WTC11 (cell line): ENCODE data around the gene STRIP1. TPM values are rescaled to one million over a fixed set of nuclear protein-coding genes. Genes with fewer than 3 reads are reported as not detected.

Source experiments
- ATAC-seq: fragments of 200-7000 bp; cut with Tn5 transposase; 2 replicates; pipeline ENCODE4 v1.10.0; 2021; ENCODE audit warnings: mild to moderate bottlenecking, moderate library complexity
- CTCF ChIA-PET: fragments of 300-600 bp; sonication (Branson Sonifier 250); formaldehyde crosslinking; loops from one replicate; lab custom pipeline; 2021; ENCODE audit warnings: antibody characterized with exemption; lab: Charles Lee
- POLR2A ChIA-PET: fragments of 350-600 bp; sonication (Branson Sonifier 250); formaldehyde crosslinking; loops from one replicate; lab custom pipeline; 2021; ENCODE audit warnings: antibody characterized with exemption; lab: Charles Lee
- DNase-seq: peaks from one replicate; pipeline ENCODE4 v3.0.0; 2021; ENCODE audit warnings: low spot score
- H3K27ac Mint-ChIP-seq: 2 replicates; pipeline ENCODE4 v1.8.0; 2021; ENCODE audit warnings: mixed read lengths
- H3K27me3 Mint-ChIP-seq: 2 replicates; pipeline ENCODE4 v1.8.0; 2021; ENCODE audit warnings: low read depth, mild to moderate bottlenecking, moderate library complexity, mixed read lengths
- H3K36me3 Mint-ChIP-seq: 2 replicates; pipeline ENCODE4 v1.8.0; 2021; ENCODE audit warnings: mixed read lengths
- H3K4me1 Mint-ChIP-seq: 2 replicates; pipeline ENCODE4 v1.8.0; 2022; ENCODE audit warnings: mixed read lengths
- H3K4me3 Mint-ChIP-seq: 2 replicates; pipeline ENCODE4 v1.8.0; 2021; ENCODE audit warnings: mild to moderate bottlenecking, moderate library complexity, mixed read lengths
- H3K9me3 Mint-ChIP-seq: 2 replicates; pipeline ENCODE4 v1.8.0; 2021; ENCODE audit warnings: mixed read lengths
- ARID4B ChIP-seq: sonication (generic); formaldehyde crosslinking; IDR thresholded peaks from 2 replicates; pipeline ENCODE4 v1.8.0; 2023; ENCODE audit warnings: missing genetic modification reagents, mild to moderate bottlenecking, borderline replicate concordance
- ELF4 ChIP-seq: sonication (generic); formaldehyde crosslinking; IDR thresholded peaks from 2 replicates; pipeline ENCODE4 v1.8.1; 2022; ENCODE audit warnings: low read depth, mild to moderate bottlenecking, moderate library complexity, missing genetic modification reagents
- FOXK1 ChIP-seq: sonication (generic); formaldehyde crosslinking; IDR thresholded peaks from 2 replicates; pipeline ENCODE4 v1.8.0; 2022; ENCODE audit warnings: mild to moderate bottlenecking, moderate library complexity, missing genetic modification reagents
- FOXP4 ChIP-seq: sonication (generic); formaldehyde crosslinking; IDR thresholded peaks from 2 replicates; pipeline ENCODE4 v1.8.0; 2022; ENCODE audit warnings: mild to moderate bottlenecking, missing genetic modification reagents
- JUN ChIP-seq: sonication (generic); formaldehyde crosslinking; IDR thresholded peaks from 2 replicates; pipeline ENCODE4 v1.8.0; 2023; ENCODE audit warnings: mild to moderate bottlenecking, missing genetic modification reagents
- NFATC4 ChIP-seq: fragments of 250-450 bp; sonication (Bioruptor Pico); IDR thresholded peaks from 2 replicates; pipeline ENCODE4 v1.9.0; 2021; ENCODE audit warnings: mild to moderate bottlenecking
- NR2C2 ChIP-seq: sonication (generic); formaldehyde crosslinking; IDR thresholded peaks from 2 replicates; pipeline ENCODE4 v1.8.0; 2022; ENCODE audit warnings: mild to moderate bottlenecking, missing genetic modification reagents
- PRDM15 ChIP-seq: sonication (generic); formaldehyde crosslinking; IDR thresholded peaks from 2 replicates; pipeline ENCODE4 v1.8.0; 2022; ENCODE audit warnings: missing genetic modification reagents
- SMAD3 ChIP-seq: sonication (generic); formaldehyde crosslinking; IDR thresholded peaks from 2 replicates; pipeline ENCODE4 v1.8.0; 2022; ENCODE audit warnings: missing genetic modification reagents, mild to moderate bottlenecking, borderline replicate concordance
- SP1 ChIP-seq: sonication (generic); formaldehyde crosslinking; conservative IDR thresholded peaks from 2 replicates; pipeline ENCODE4 v1.8.1; 2022; ENCODE audit warnings: missing genetic modification reagents
- ZMAT4 ChIP-seq: fragments of 250-450 bp; sonication (Bioruptor Pico); IDR thresholded peaks from 2 replicates; pipeline ENCODE4 v1.9.0; 2021; ENCODE audit warnings: mild to moderate bottlenecking
- ZNF219 ChIP-seq: sonication (generic); formaldehyde crosslinking; IDR thresholded peaks from 2 replicates; pipeline ENCODE4 v1.8.0; 2023; ENCODE audit warnings: missing genetic modification reagents, mild to moderate bottlenecking, borderline replicate concordance
- ZNF396 ChIP-seq: fragments of 250-450 bp; sonication (Bioruptor Pico); IDR thresholded peaks from 2 replicates; pipeline ENCODE4 v1.8.0; 2021; ENCODE audit warnings: mild to moderate bottlenecking, moderate library complexity, borderline replicate concordance
- ZNF671 ChIP-seq: fragments of 250-450 bp; sonication (Bioruptor Pico); IDR thresholded peaks from 2 replicates; pipeline ENCODE4 v1.8.0; 2021; ENCODE audit warnings: mild to moderate bottlenecking
- total RNA-seq: library from RNA; stranded (reverse); gene quantifications from 3 replicates; pipeline ENCODE4 v1.2.3, GENCODE V29; 2021
- TF ChIP-seq, protein P1 (sequence below): sonication (generic); formaldehyde crosslinking; IDR thresholded peaks from 2 replicates; pipeline ENCODE4 v1.8.1; 2023; ENCODE audit warnings: mild to moderate bottlenecking, missing genetic modification reagents, moderate library complexity

STRIP1 gene
- total RNA-seq, 1 experiment from 2014 or later, result 42.8 TPM

DNA sequence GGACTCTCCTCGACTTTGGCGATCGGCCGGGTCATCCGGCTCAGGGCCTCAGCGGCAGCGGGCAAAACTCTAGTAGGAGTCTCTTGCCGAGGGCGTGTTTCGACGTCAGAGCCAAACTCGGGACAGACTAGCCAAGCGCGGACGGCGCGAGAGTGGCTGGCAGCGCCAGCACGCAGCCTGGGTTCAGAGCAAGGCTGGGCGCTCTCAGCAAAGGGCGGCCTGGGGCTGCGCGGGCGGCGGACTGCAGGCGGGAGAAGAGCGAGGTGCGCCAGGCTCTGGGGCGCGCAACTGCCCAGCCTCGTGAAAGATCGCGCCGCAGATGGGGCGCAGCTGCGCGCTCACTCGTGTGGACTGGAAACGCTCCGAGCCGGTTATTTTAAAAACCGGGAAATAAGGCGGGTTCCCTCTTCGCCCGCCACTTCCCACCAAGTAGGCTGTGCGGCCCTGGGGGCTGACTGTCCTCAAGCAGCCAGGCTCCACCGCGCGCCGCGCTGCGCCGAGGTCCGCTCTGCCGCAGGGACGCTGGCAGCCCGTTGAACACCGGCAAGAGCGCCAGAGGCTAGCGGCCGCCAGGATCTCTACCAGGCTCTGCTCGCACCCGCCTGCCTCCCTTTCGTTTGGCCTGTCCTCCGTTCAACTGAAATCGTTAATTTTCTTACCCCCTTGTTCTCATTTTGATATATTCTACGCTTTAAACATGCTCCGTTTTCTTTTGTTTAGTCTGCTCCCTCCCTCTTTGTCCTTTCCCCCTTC lies 33.6 kb downstream of the STRIP1 start (continued):
- 0 out of 2 replicates have a peak, but pooled peaks have one; percentile 32 for TF ChIP-seq ARID4B (CRISPR knock-in tag)

- TF ChIP-seq SP1 (CRISPR knock-in tag) (no peak), NR2C2 (CRISPR knock-in tag) (no peak), PRDM15 (CRISPR knock-in tag) (no peak)
- no peak overlapping the region for H3K27ac Mint-ChIP-seq
Measured at GRCh38 chr1:110068646-110069403, 34.4 kb downstream of the STRIP1 start.

GRCh38 chr1:110069404-110070281 lies 35.2 kb downstream of the STRIP1 start:
- ATAC-seq (peak; percentile 10), DNase-seq (peak; percentile 54)
- Mint-ChIP-seq H3K36me3 (no peaks in the 10 kb centered on the region), H3K4me1 (peaks cover 15% of the 10 kb centered on the region), H3K27ac (no peak overlapping the region), H3K4me3 (peak overlapping the region; percentile 70), H3K27me3 (peaks cover 96% of the 10 kb centered on the region), H3K9me3 (no peaks in the 10 kb centered on the region)
- ChIA-PET CTCF (interaction anchor here (1.0 to 1.3 kb wide), 3 partner anchors 10 to 36 kb away, joined by 6 to 9 read pairs (median 7); no protein-coding TSS in a partner anchor), POLR2A (interaction anchor here (0.6 kb wide), 2 partner anchors 390 to 506 kb away, joined by 4 read pairs; no protein-coding TSS in a partner anchor)
- no peak for TF ChIP-seq ZNF671 (CRISPR knock-in tag)
- TF ChIP-seq, protein P1, sequence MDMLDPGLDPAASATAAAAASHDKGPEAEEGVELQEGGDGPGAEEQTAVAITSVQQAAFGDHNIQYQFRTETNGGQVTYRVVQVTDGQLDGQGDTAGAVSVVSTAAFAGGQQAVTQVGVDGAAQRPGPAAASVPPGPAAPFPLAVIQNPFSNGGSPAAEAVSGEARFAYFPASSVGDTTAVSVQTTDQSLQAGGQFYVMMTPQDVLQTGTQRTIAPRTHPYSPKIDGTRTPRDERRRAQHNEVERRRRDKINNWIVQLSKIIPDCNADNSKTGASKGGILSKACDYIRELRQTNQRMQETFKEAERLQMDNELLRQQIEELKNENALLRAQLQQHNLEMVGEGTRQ (CRISPR knock-in tag), result no peak
- TF ChIP-seq ZNF396 (CRISPR knock-in tag), result no peak
- TF ChIP-seq ZNF219 (CRISPR knock-in tag), result no peak
- no peak for TF ChIP-seq JUN (CRISPR knock-in tag)
- no peak for TF ChIP-seq SMAD3 (CRISPR knock-in tag)
- TF ChIP-seq ELF4 (CRISPR knock-in tag), result no peak
- TF ChIP-seq ZMAT4 (CRISPR knock-in tag), result no peak
- TF ChIP-seq FOXK1, result no peak
- no peak for TF ChIP-seq FOXP4 (CRISPR knock-in tag)
- TF ChIP-seq NFATC4 (CRISPR knock-in tag), result no peak

More at GRCh38 chr1:110068646-110069403, 34.4 kb downstream of the STRIP1 start:
- no peaks in the 10 kb centered on the region for H3K9me3 Mint-ChIP-seq
- no peaks in the 10 kb centered on the region for H3K36me3 Mint-ChIP-seq
- DNase-seq (peak; percentile 48), ATAC-seq (peak; percentile 9)
- peak overlapping the region; percentile 67 for H3K4me3 Mint-ChIP-seq
- peaks cover 94% of the 10 kb centered on the region for H3K27me3 Mint-ChIP-seq
- H3K4me1 Mint-ChIP-seq, result peaks cover 15% of the 10 kb centered on the region
- ChIA-PET CTCF (interaction anchor here (1.0 to 1.3 kb wide), 3 partner anchors 9 to 37 kb away, joined by 6 to 9 read pairs (median 7); no protein-coding TSS in a partner anchor), POLR2A (interaction anchor here (0.6 kb wide), 1 partner anchor 389 kb away, joined by 4 read pairs; no protein-coding TSS in a partner anchor)
